Measurements from ENCODE around the gene HDAC10.

HDAC10 gene

DNA sequence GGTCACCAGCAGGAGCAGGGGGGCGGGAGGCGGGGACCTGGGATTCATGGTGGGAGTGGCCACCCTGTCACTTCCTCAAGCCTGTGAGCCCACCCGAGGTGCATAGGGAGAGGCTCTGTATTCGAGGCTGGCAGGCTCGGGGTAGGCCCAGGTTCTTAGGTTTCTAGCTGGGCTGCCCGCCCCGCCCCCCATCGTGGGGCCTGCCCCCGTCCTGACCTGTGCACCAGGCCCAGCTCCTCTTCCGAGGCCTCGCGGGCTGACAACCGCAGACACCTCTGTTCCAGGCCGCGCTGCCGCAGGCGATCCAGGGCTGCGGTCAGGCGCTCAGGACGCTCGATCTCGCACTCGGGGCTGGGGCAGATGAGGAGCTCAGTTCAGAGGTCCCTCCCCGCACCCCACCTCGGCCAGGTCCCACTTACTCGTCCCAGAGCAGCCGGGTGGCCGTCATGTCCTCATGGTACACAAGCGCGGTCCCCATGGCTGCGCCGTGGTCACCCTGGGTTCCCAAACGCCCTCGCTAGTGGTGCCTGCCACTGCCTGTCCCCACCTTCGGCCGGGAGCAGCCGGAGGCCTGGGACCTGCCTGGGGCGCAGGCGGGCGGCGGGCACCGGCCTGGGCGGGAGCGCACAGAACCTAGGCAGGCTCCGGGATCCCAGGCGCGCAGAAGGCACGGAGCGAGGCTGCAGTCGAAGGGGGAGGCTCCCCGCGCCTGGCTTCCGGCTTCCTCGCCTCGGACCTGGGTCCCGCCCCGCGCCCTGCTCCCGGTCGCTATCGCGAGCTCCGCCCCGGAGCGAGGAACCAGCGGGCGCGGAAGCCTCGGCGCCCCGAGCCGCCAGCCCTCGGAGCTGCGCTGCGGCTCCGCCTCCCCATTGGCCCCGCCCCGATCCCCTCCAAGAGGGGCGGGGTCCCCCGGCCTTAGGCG is at the start of gene HDAC10:
HDAC10 (minus strand) TSS at position 711 of the 922 bp plus-strand sequence; CDS start at position 478, 233 bp downstream.
- DNase-seq: peak; percentile 88

DNA sequence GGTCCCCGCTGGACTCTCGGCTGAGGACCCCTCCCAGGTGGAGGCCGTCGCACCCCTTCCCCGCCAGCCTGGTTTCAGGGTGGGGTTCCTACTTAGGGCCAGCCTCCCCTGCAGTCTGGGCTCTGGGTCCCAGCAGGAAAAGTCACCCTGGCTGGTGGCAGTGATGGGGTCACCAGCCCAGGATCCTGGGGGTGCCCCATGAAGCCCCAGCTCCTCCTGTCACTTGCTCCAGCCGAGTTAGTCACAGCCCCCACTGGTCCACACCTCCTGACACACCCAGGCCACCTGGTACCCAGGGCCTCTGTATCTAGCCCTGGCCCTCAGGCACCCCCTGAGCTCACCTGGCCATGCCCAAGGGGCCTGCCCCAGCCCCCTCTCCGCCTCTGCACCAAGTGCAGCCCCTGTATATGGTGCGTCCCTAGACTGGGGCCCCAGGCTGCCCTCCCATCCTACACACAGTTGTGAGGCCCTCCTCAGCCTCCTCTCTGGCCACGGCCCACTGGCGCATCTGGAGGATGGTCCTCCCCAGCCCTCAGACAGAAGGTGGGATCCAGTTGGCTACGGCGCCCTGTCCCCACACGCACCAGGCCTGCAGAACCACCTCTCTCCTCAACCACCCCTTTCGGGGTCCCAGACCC is 49.7 kb upstream of the HDAC10 start:
- no peak for DNase-seq

- DNase-seq: peak; percentile 38
Measured at GRCh38 chr22:50299785-50300619, 48.9 kb upstream of the HDAC10 start.

DNA sequence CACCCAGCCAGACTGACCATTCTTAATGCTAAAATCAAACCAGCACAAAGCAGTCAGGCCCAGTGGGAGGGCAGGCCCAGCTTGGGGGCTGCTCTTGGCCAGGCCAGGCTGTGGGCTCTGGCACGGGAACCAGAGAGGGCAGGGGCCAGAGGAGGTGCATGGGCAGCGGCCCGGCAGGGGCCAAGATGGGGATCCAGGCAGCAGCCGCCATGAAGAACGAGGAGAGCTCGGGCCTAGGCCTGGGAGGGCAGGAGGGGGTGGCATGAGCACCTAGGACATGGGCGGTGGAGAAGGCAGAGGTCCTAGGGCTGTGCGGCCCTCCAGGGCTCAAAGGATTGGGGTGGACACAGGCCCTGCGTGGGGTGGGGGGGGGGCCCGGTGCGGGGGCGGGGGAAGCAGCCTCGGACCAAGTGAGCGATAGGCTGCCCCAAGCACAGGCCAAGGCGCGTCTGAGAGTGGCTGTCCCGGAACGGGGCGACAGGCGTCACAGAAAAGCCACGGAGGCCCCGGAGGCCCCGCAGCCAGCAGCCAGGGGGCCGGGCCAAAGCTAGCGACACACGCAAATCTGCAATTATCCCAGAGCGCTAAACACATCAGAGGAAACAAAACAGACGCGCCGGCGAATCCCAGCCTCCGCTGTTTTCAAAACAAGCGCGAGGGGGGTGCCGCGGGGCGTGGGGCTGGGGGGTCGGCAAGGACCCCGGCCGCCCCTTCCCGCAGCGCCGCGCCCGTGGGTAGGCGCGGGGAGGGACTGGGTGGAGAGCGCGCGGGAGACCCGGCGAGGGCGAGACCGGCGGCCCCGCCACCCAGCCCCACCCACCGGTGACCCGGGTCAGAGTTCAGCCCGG is 48.1 kb upstream of the HDAC10 start:
- no peak for DNase-seq

DNA sequence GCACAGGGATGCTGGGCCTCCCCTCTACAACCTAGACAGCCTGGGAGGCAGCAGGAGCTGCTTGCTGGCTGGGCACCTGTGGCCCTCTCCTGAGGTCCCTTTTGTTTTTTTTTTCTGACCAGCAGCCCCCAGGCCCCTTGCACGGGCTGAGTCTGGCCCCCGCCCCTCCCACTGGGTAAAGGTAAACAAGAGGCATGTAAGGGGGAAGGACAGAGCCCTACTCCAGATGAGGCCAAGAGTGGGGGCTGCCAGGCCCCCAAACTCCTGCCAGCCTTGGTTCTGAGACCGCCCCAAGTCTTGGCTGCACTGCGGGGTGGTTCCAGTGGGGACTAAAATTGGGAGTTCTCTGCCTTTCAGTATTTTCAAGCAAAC is 47.2 kb upstream of the HDAC10 start:
- no peak for DNase-seq

DNA sequence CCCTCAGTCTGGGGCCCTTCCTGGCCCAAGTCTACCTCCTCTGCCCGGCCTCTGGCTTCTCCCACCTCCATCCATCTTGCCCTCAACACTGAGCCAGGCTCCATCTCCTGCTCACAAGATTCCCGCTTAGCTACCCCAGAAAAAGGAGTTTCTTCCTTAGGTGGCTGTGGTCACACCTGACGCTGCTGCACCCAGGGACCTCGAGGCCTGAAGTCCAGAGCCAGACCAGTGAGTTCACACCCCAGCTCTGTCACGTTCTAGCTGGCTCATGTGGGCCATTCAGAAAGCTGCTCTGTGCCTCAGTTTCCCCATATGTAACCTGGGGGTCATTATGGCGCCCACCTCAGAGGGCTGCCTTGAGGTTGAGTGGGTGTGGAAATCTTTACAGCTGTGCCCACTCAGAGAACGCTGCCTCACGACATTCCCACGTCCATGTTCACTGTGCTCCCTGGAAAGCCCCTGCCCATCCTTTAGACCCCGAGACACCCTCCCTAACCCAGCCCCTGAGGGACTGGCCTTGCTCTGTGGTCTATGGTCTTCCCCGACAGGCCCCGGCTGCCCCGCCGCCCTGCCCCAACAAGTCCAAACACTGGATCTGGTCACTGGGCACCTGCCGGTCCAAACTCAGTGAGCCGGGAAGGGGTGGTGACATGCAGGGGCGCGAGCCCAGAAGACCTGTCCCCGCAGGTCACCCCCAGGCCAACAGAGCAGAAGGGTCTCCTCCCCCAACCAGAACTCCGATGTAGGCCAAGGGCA is 46.6 kb upstream of the HDAC10 start:
- DNase-seq: no peak

DNA sequence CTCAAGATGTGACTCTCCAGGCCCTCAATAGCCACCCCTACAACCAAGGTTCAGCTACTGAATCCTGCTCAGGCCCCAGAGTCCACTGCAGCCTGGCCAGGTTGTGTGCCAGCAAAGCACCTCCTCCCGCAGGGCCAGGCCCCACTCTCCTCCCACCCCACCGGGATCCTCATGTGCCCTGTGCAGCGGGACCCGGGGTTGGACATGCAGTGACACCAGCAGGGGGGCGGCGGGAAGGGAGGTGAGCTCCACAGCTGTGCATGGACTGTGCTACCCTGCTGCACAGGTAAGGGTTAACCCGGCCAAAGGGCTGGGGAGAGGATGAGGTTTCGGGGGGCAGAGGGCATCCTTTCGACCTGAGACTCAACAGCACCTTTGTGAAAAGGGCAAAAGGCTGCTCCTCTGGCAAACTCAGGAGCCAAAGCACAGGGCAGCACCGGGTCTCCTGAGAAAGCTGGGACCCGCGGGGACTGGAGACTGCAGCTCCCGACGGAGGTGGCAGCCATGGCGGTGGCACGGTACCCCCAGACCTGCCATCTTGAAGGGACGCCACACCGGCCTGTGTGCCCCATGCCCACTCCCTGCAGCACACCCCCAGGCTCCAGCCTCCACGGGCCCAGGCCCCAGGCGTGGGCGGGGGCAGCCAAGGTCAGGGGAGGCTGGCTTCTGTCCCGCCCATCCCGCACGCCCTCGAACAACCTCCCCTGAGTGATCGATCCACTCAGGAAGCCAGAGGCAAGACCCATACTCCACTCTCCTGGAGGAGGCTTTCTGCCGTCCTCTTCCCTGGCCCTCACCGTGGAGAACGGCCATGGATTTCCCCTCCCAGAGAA is 45.8 kb upstream of the HDAC10 start:
- no peak for DNase-seq

DNA sequence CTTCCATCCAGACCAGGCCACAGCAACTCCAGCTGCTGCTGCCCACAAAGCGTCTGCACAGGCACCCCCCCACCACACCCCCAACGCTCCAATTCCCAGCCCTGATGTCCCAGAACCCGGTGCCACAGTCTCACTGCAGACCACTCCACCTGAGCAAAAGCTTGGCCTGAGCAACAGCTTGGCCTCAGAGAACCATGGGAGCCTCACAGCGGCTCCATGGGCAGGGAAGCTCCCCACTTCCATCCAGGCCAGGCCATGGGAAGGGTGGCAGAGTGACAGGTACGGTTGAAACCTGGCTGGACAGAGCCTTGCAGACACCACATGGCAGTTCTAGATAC is 43.2 kb upstream of the HDAC10 start:
- DNase-seq: no peak

DNA sequence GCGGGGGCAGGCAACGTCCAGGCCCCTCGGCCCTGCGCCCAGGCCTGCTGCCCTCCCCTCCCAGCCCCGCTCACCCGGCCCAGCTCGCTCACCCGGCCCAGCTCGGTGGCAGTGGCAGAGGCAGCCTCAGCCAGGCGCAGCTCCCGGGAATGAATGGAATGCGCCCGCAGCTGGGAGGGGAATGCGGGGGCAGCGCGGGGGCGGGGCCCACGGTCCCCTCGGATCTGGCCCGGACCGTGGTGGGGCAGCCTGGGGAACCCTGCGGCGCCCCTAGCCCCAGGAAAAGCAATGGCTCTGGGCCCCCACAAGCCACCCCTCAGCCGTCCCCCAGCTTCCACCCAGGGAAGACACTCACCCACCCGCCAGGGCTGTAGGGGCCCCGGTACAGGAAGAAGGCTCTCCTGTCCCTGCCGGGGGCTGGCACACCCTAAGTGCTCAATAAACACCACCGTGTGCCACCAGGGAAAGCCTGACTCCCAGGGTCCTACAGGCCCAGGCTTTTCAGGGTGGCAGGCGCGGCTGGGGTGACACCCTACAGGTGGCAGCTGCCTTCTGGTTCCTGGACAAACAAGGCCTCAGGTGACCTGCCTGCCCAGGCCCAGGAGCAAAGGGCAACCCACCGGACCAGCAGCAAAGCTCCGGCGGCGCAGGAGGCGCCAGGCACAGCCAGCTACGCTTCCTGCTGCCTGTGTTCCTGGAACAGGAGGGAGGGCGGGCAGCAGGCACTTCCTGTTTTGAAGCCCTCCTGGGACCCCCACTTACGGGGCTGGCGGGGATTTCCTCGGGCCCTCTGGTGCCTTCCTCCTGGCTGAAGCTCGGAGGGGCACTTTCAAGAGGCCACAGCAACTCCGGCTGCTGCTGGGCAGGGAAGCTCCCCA is 42.6 kb upstream of the HDAC10 start:
- DNase-seq: no peak

GRCh38 chr22:50292643-50293440 is 41.8 kb upstream of the HDAC10 start:
- no peak for DNase-seq

DNA sequence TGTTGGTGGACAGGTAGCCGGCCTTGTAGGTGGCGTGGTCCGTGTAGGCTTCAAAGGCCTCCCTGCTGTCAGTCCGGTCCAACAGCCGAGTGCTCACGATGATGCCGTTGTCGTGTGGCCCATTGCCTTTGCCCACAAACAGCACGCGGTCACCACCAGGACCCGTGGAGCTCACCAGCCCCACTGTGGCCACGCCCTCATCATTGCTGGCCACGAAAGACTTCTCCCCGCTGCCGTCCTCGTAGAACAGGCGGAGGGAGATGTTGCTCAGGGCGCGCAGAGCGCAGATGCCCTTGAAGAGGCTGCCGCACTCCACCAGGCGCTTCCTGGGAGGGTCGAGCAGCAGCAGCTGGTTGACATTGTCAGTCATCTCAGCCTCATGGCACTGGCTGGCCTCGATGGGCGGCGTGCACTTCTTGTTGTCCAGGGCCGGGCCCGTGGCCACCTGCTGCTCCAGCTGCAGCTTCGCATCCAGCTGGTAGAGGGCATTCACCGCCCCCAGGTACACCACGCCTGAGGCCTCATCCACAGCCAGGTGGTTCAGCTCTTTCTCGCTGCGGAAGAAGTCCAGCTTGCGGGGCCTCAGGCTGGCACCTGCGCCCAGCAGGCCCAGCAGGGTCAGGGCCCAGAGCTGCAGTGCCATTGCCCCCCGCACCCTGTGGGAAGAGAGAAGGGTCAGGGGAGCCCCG is 39.0 kb upstream of the HDAC10 start:
- no peak for DNase-seq

- DNase-seq: no peak
Measured at GRCh38 chr22:50289151-50289941, 38.3 kb upstream of the HDAC10 start.

- DNase-seq: no peak
Measured at GRCh38 chr22:50287731-50288130, 36.7 kb upstream of the HDAC10 start.

DNA sequence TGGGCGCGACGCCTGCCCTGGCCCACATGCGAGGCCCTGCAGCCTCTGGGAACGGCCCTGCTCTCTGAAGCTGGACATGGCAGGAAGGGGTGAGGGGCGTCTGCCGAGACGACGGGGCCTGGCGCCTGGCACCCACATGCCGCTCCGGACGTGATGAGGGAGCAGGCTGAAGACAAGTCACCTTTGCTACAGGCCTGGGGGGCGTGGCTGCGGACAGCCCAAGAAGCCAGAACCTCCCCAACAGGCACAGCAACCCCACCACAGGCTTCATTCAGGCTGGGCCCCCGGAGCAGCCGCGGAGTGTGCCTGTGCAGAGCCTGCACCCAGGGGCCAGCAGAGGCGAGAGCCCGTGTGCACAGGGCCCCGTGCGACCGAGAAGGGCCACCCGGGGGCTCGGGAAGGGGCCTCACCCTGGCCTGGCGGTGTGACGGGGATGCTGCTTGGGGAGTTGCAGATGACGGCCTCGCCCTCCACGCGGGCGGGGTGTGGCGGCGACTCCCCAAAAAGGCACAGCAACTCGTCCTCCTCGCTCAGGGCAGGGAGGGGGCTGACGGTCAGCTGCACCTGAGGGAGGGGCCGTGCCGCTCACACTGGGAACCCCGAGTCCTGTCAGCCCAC is 35.7 kb upstream of the HDAC10 start:
- no peak for DNase-seq

DNA sequence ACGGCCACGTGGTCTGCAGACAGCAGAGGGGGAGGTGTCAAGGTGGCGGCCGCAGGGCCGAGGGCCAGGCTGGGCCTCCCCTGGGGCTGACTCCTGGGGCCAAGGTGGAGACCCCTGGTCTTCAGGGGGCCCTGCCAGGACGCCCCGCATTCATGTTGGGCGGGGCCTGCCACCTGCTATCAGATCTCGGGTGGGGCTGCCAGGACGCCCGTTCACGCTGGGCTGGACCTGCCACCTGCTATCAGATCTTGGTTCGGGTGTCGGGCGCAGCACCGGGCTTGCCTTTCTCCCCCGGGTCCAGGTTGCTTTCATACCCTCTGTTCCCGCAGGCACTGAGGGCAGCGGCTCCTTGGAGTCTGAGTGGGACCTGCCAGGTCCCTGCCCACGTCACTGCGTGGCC is 35.2 kb upstream of the HDAC10 start:
- no peak for DNase-seq

GRCh38 chr22:50285568-50286229 is 34.6 kb upstream of the HDAC10 start:
- DNase-seq: no peak
